ENCODE measurements around the gene MXRA5. TPM values are rescaled to one million over a fixed set of nuclear protein-coding genes. Genes with fewer than 3 reads are reported as not detected.

The MXRA5 gene
- total RNA-seq, 1 donor from 2014 or later = 0.25 TPM

GRCh38 chrX:3263681-3264126 lies 82.7 kb downstream of the MXRA5 start:
- no peak for DNase-seq
- TF ChIP-seq CTCF (IDR thresholded peaks at IDR 0.05; ENCODE audit: partially characterized antibody, unreplicated experiment) = no peak
- H3K4me3 Mint-ChIP-seq (ENCODE audit: unreplicated experiment) = no peak overlapping the region
- H3K4me1 Mint-ChIP-seq (ENCODE audit: low read depth, unreplicated experiment) = no peaks in the 10 kb centered on the region
- H3K27me3 Mint-ChIP-seq (ENCODE audit: unreplicated experiment) = no peaks in the 10 kb centered on the region
- no peak overlapping the region for H3K27ac Mint-ChIP-seq (ENCODE audit: unreplicated experiment)
- H3K9me3 Mint-ChIP-seq (ENCODE audit: unreplicated experiment) = no peaks in the 10 kb centered on the region
- H3K36me3 Mint-ChIP-seq (ENCODE audit: unreplicated experiment) = peaks cover 4% of the 10 kb centered on the region

GRCh38 chrX:3262901-3263300 lies 83.6 kb downstream of the MXRA5 start:
- no peaks in the 10 kb centered on the region for H3K27me3 Mint-ChIP-seq (ENCODE audit: unreplicated experiment)
- DNase-seq = no peak
- H3K4me3 Mint-ChIP-seq (ENCODE audit: unreplicated experiment) = no peak overlapping the region
- TF ChIP-seq CTCF (IDR thresholded peaks at IDR 0.05; ENCODE audit: partially characterized antibody, unreplicated experiment) = no peak
- H3K9me3 Mint-ChIP-seq (ENCODE audit: unreplicated experiment) = no peaks in the 10 kb centered on the region
- peaks cover 4% of the 10 kb centered on the region for H3K36me3 Mint-ChIP-seq (ENCODE audit: unreplicated experiment)
- H3K27ac Mint-ChIP-seq (ENCODE audit: unreplicated experiment) = no peak overlapping the region
- no peaks in the 10 kb centered on the region for H3K4me1 Mint-ChIP-seq (ENCODE audit: low read depth, unreplicated experiment)

Measured in glutamatergic neuron (in vitro differentiated cells).